Spleen (tissue), 7 donors: Measurements from ENCODE around the gene LPAR3.

Experiments used
- POLR2A ChIP-seq, 3 donors: fragments of 450-650 bp; IDR thresholded peaks; one replicate each; pipeline ENCODE4 v1.5.1; 2017; ENCODE audit warnings: antibody characterized with exemption in 3 of 3, mild to moderate bottlenecking in 1 of 3
- POLR2AphosphoS5 ChIP-seq, 3 donors: sonication (generic); formaldehyde crosslinking; IDR thresholded peaks; one replicate each; pipeline ENCODE4 v1.5.1; 2017; ENCODE audit warnings: antibody characterized with exemption in 3 of 3
- TF ChIP-seq, protein P1 (sequence below), 11 experiments: fragments of 200-600 bp in 7 of 11; fragments of 450-650 bp in 4 of 11; sonication (generic) in 4 of 11; IDR thresholded peaks in 8 of 11; conservative IDR thresholded peaks in 3 of 11; 1 replicate in 7 of 11; 2 replicates in 4 of 11; pipeline versions ENCODE4 v1.4.0 to v1.8.0; 2016 to 2021; ENCODE audit warnings: antibody characterized with exemption in 11 of 11, inconsistent platforms in 4 of 11, mild to moderate bottlenecking in 1 of 11
- donor health status: DM: no; HTN: no; CAD: no; lungs with moderate emphysema.
- donor health status: DM: no; HTN: no; CAD: no.
- donor health status: DM: no; HTN: no; CAD: no.

DNA sequence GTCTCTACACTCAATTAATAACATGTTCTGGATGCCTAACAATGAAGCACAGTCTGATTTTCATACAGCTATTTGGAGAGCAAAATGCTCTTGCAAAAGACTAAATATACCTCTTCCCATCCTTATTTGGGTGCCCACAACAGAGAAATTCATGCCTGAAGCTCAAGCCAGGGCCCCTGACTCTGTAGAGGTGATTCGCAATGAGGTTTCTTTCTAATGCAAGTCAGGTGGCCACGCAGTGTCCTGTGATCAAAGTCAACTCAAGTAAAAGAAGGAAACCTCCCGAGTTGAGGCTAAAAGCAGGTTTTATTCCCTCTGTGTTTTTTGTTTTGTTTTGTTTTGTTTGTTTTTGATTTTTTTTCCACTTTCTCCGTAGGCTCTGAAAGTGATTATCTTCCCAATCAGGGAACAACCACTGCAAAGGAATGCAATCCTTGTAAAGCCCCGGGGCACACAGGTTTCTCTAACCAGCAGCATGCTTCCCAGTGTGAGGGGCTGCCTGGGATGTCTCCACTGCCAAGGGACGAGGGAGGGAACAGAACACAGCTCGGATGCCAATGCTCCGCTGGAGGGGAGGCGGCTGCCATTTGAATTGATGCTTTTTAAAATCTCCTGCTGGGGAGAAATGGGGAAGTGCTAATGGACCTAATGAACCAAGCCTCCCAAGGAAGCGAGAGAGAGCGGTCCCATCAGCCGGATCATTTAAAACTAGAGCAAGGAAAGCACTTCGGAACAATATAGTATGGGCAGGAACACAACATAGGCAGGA lies 128.9 kb downstream of the LPAR3 start:
- TF ChIP-seq, protein P1, sequence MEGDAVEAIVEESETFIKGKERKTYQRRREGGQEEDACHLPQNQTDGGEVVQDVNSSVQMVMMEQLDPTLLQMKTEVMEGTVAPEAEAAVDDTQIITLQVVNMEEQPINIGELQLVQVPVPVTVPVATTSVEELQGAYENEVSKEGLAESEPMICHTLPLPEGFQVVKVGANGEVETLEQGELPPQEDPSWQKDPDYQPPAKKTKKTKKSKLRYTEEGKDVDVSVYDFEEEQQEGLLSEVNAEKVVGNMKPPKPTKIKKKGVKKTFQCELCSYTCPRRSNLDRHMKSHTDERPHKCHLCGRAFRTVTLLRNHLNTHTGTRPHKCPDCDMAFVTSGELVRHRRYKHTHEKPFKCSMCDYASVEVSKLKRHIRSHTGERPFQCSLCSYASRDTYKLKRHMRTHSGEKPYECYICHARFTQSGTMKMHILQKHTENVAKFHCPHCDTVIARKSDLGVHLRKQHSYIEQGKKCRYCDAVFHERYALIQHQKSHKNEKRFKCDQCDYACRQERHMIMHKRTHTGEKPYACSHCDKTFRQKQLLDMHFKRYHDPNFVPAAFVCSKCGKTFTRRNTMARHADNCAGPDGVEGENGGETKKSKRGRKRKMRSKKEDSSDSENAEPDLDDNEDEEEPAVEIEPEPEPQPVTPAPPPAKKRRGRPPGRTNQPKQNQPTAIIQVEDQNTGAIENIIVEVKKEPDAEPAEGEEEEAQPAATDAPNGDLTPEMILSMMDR (IDR thresholded peaks at IDR 0.05 in 8 of 11, conservative IDR thresholded peaks at IDR 0.05 in 3 of 11): no peak
- no peak for TF ChIP-seq POLR2A (IDR thresholded peaks at IDR 0.05)
- no peak for TF ChIP-seq POLR2AphosphoS5 (IDR thresholded peaks at IDR 0.05)
